Astrocyte (in vitro differentiated cells and primary cell): ENCODE results near the gene ZNF221. TPM values are rescaled to one million over a fixed set of nuclear protein-coding genes. Genes with fewer than 3 reads are reported as not detected.
A peak's percentile ranks its signal among the peaks of the same experiment; 100 is the strongest.

Experiments
- DNase-seq: peaks from one replicate; pipeline ENCODE4 v3.0.0-alpha.2; 2010; ENCODE audit warnings: low read depth
- FAIRE-seq: peaks from 2 replicates; lab custom pipeline; 2011; peaks lifted over from hg19 to GRCh38; lab: Jason Lieb, UNC
- H2AFZ ChIP-seq: 2 replicates; pipeline ENCODE4 v1.6.0; 2012; ENCODE audit warnings: low read depth, low read length, inconsistent platforms
- H3K27ac ChIP-seq: 2 replicates; pipeline ENCODE4 v1.5.1; 2011; ENCODE audit warnings: low read depth, low read length, inconsistent platforms
- H3K27me3 ChIP-seq: 2 replicates; pipeline ENCODE4 v1.6.0; 2011; ENCODE audit warnings: low read length, inconsistent platforms; ENCODE audit not compliant: insufficient read depth
- H3K36me3 ChIP-seq: 2 replicates; pipeline ENCODE4 v1.5.1; 2011; ENCODE audit warnings: low read length, inconsistent platforms; ENCODE audit not compliant: insufficient read depth
- H3K4me1 ChIP-seq: 2 replicates; pipeline ENCODE4 v1.5.1; 2011; ENCODE audit warnings: low read length, inconsistent platforms; ENCODE audit not compliant: insufficient read depth
- H3K4me2 ChIP-seq: 2 replicates; pipeline ENCODE4 v1.6.0; 2012; ENCODE audit warnings: low read length, inconsistent platforms
- H3K4me3 ChIP-seq: 2 replicates; pipeline ENCODE4 v1.5.1; 2011; ENCODE audit warnings: low read depth, mild to moderate bottlenecking, low read length, inconsistent platforms; ENCODE audit not compliant: insufficient read depth
- H3K79me2 ChIP-seq: 2 replicates; pipeline ENCODE4 v1.6.0; 2012; ENCODE audit warnings: mild to moderate bottlenecking, low read length, inconsistent platforms; ENCODE audit not compliant: insufficient read depth
- H3K9ac ChIP-seq: 2 replicates; pipeline ENCODE4 v1.6.0; 2012; ENCODE audit warnings: mild to moderate bottlenecking, low read length, inconsistent platforms
- H3K9me3 ChIP-seq: 2 replicates; pipeline ENCODE4 v1.5.1; 2012; ENCODE audit warnings: low read depth, mild to moderate bottlenecking, low read length, inconsistent platforms; ENCODE audit not compliant: insufficient read depth
- H4K20me1 ChIP-seq: 2 replicates; pipeline ENCODE4 v1.6.0; 2012; ENCODE audit warnings: low read length, inconsistent platforms; ENCODE audit not compliant: insufficient read depth
- H3K27ac Mint-ChIP-seq: one replicate; pipeline ENCODE4 v1.8.0; 2021; ENCODE audit warnings: mild to moderate bottlenecking, mixed read lengths; ENCODE audit not compliant: unreplicated experiment
- H3K27me3 Mint-ChIP-seq: one replicate; pipeline ENCODE4 v1.8.0; 2021; ENCODE audit warnings: low read depth, mixed read lengths; ENCODE audit not compliant: unreplicated experiment
- H3K36me3 Mint-ChIP-seq: one replicate; pipeline ENCODE4 v1.8.0; 2021; ENCODE audit warnings: low read depth, mixed read lengths; ENCODE audit not compliant: unreplicated experiment
- H3K4me1 Mint-ChIP-seq: one replicate; pipeline ENCODE4 v1.8.0; 2021; ENCODE audit warnings: low read depth, mixed read lengths; ENCODE audit not compliant: unreplicated experiment
- H3K4me3 Mint-ChIP-seq: one replicate; pipeline ENCODE4 v1.8.0; 2021; ENCODE audit warnings: mild to moderate bottlenecking, moderate library complexity, mixed read lengths; ENCODE audit not compliant: unreplicated experiment
- H3K9me3 Mint-ChIP-seq: one replicate; pipeline ENCODE4 v1.8.0; 2021; ENCODE audit warnings: mild to moderate bottlenecking, mixed read lengths; ENCODE audit not compliant: unreplicated experiment
- CTCF ChIP-seq: IDR thresholded peaks from 2 replicates; pipeline ENCODE4 v1.5.1; 2011; ENCODE audit warnings: low read depth, mild to moderate bottlenecking, inconsistent platforms, low read length, moderate library complexity; ENCODE audit not compliant: insufficient read depth
- EZH2 ChIP-seq: IDR thresholded peaks from 2 replicates; pipeline ENCODE4 v1.6.1; 2012; ENCODE audit warnings: mild to moderate bottlenecking, low read length, inconsistent platforms; ENCODE audit not compliant: insufficient read depth
- total RNA-seq: library from RNA; stranded (reverse); gene quantifications from 2 replicates; pipeline ENCODE4 v1.2.1, GENCODE V29; 2021

Gene ZNF221
- total RNA-seq, 1 donor from 2014 or later: 6.6 TPM

GRCh38 chr19:44002566-44003460 is 51.8 kb downstream of the ZNF221 start, which contains the start of gene ZNF230:
TSS of gene ZNF230 (plus strand) at chr19:44002957. CDS start at chr19:44007079, 4,122 bp downstream.
- peaks cover 13% of the 10 kb centered on the region for H3K36me3 Mint-ChIP-seq
- Histone ChIP-seq H3K9ac (peak within 1 kb of the TSS; percentile 83), H3K4me1 (peaks cover 8% of the 10 kb centered on the region), H3K36me3 (peaks cover 2% of the 10 kb centered on the region), H2AFZ (peak within 1 kb of the TSS; percentile 95), H3K9me3 (no peaks in the 10 kb centered on the region), H3K79me2 (peaks cover 16% of the 10 kb centered on the region), H4K20me1 (no peaks in the 10 kb centered on the region), H3K4me2 (peak within 1 kb of the TSS; percentile 95), H3K27ac (peak within 1 kb of the TSS; percentile 78), H3K4me3 (peak within 1 kb of the TSS; percentile 88), H3K27me3 (no peaks in the 10 kb centered on the region)
- TF ChIP-seq EZH2: no peak
- no peak for TF ChIP-seq CTCF
- peaks cover 3% of the 10 kb centered on the region for H3K9me3 Mint-ChIP-seq
- FAIRE-seq: peak; percentile 66
- no peaks in the 10 kb centered on the region for H3K27me3 Mint-ChIP-seq
- H3K27ac Mint-ChIP-seq: peak within 1 kb of the TSS; percentile 76
- peaks cover 5% of the 10 kb centered on the region for H3K4me1 Mint-ChIP-seq
- H3K4me3 Mint-ChIP-seq: peak within 1 kb of the TSS; percentile 100
- peak; percentile 92 for DNase-seq

GRCh38 chr19:44003461-44004009 is 52.5 kb downstream of the ZNF221 start:
- H3K27me3 Mint-ChIP-seq: no peaks in the 10 kb centered on the region
- no peak overlapping the region for H3K27ac Mint-ChIP-seq
- H3K36me3 ChIP-seq: peaks cover 10% of the 10 kb centered on the region
- peaks cover 3% of the 10 kb centered on the region for H3K9me3 Mint-ChIP-seq
- peak overlapping the region; percentile 100 for H3K4me3 Mint-ChIP-seq
- peaks cover 8% of the 10 kb centered on the region for H3K4me1 ChIP-seq
- H3K27ac ChIP-seq: no peak overlapping the region
- no peak for TF ChIP-seq CTCF
- TF ChIP-seq EZH2: no peak
- peaks cover 17% of the 10 kb centered on the region for H3K36me3 Mint-ChIP-seq
- peaks cover 16% of the 10 kb centered on the region for H3K79me2 ChIP-seq
- H4K20me1 ChIP-seq: no peaks in the 10 kb centered on the region
- H3K4me3 ChIP-seq: peak overlapping the region; percentile 88
- peak overlapping the region; percentile 95 for H2AFZ ChIP-seq
- peak overlapping the region; percentile 95 for H3K4me2 ChIP-seq
- H3K4me1 Mint-ChIP-seq: peaks cover 5% of the 10 kb centered on the region
- DNase-seq (no peak), FAIRE-seq (no peak)
- peak overlapping the region; percentile 83 for H3K9ac ChIP-seq
- no peaks in the 10 kb centered on the region for H3K27me3 ChIP-seq
- H3K9me3 ChIP-seq: peaks cover under 1% of the 10 kb centered on the region
